Measurements from ENCODE around the gene CTNNA3. TPM values are rescaled to one million over a fixed set of nuclear protein-coding genes. Genes with fewer than 3 reads are reported as not detected.

Gene CTNNA3
- total RNA-seq, 1 donor from 2014 or later = 0.30 TPM

- Mint-ChIP-seq H3K4me3 (ENCODE audit: unreplicated experiment) (no peak overlapping the region), H3K27ac (ENCODE audit: unreplicated experiment) (no peak overlapping the region), H3K9me3 (ENCODE audit: unreplicated experiment) (peaks cover 5% of the 10 kb centered on the region), H3K27me3 (ENCODE audit: unreplicated experiment) (peaks cover 8% of the 10 kb centered on the region), H3K36me3 (ENCODE audit: unreplicated experiment) (no peaks in the 10 kb centered on the region), H3K4me1 (ENCODE audit: unreplicated experiment) (peaks cover 1% of the 10 kb centered on the region)
- DNase-seq (ENCODE audit: extremely low spot score, unreplicated experiment) = no peak
- TF ChIP-seq, protein P1, sequence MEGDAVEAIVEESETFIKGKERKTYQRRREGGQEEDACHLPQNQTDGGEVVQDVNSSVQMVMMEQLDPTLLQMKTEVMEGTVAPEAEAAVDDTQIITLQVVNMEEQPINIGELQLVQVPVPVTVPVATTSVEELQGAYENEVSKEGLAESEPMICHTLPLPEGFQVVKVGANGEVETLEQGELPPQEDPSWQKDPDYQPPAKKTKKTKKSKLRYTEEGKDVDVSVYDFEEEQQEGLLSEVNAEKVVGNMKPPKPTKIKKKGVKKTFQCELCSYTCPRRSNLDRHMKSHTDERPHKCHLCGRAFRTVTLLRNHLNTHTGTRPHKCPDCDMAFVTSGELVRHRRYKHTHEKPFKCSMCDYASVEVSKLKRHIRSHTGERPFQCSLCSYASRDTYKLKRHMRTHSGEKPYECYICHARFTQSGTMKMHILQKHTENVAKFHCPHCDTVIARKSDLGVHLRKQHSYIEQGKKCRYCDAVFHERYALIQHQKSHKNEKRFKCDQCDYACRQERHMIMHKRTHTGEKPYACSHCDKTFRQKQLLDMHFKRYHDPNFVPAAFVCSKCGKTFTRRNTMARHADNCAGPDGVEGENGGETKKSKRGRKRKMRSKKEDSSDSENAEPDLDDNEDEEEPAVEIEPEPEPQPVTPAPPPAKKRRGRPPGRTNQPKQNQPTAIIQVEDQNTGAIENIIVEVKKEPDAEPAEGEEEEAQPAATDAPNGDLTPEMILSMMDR (IDR thresholded peaks at IDR 0.05) = no peak
Observed at GRCh38 chr10:66466622-66467021, 1229.4 kb downstream of the CTNNA3 start.

- Mint-ChIP-seq H3K36me3 (ENCODE audit: unreplicated experiment) (no peaks in the 10 kb centered on the region), H3K4me3 (ENCODE audit: unreplicated experiment) (no peak overlapping the region), H3K27me3 (ENCODE audit: unreplicated experiment) (peaks cover 8% of the 10 kb centered on the region)
Observed at GRCh38 chr10:66463611-66464010, 1232.4 kb downstream of the CTNNA3 start.

DNA sequence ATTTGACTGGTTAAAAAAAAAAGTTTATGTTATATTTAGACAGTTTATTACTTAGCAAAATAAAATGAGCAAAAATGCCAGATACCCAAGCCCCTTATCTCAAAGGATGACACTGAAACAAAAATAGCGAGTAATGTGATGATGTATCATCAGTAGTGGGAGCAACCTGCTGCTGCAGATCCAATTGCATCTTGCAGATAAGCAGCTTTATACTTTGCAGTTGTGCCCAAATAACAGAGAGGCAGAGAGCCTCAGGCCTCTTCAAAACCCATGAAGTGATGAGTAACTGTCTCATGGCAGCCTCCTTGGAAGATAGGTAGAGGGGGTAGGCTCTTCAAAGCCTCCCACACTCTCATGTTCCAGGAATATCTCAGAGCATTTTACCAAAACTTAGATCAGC lies 1238.4 kb downstream of the CTNNA3 start:
- Mint-ChIP-seq H3K9me3 (ENCODE audit: unreplicated experiment) (no peaks in the 10 kb centered on the region), H3K4me1 (ENCODE audit: unreplicated experiment) (no peaks in the 10 kb centered on the region), H3K4me3 (ENCODE audit: unreplicated experiment) (no peak overlapping the region), H3K36me3 (ENCODE audit: unreplicated experiment) (no peaks in the 10 kb centered on the region), H3K27ac (ENCODE audit: unreplicated experiment) (no peak overlapping the region), H3K27me3 (ENCODE audit: unreplicated experiment) (no peaks in the 10 kb centered on the region)
- TF ChIP-seq, protein P1 (IDR thresholded peaks at IDR 0.05) = no peak
- no peak for DNase-seq (ENCODE audit: extremely low spot score, unreplicated experiment)

More at GRCh38 chr10:66463611-66464010, 1232.4 kb downstream of the CTNNA3 start:
- no peak for DNase-seq (ENCODE audit: extremely low spot score, unreplicated experiment)
- Mint-ChIP-seq H3K4me1 (ENCODE audit: unreplicated experiment) (no peaks in the 10 kb centered on the region), H3K27ac (ENCODE audit: unreplicated experiment) (no peak overlapping the region), H3K9me3 (ENCODE audit: unreplicated experiment) (peaks cover 5% of the 10 kb centered on the region)
- TF ChIP-seq, protein P1 (IDR thresholded peaks at IDR 0.05) = no peak

DNA sequence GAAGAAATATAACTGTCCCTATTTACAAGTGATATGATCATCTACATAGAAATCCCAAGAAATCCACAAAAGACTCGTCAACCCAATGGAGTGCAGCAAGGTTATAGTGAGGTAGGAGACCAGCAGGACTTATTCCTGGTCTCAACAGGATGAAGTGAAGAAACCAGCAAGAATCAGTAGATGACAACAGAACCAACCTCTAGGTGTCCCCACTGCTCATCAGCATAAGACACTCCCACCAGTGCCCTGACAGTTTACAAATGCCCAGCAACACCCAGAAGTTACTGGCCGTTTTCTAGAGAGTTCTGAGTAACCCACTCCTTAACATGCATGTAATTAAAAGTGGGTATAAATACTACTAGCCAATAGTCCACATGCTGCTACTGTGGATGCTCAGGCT lies 1240.7 kb downstream of the CTNNA3 start:
- no peaks in the 10 kb centered on the region for H3K9me3 Mint-ChIP-seq (ENCODE audit: unreplicated experiment)
- DNase-seq (ENCODE audit: extremely low spot score, unreplicated experiment) = no peak
- H3K27ac Mint-ChIP-seq (ENCODE audit: unreplicated experiment) = no peak overlapping the region
- no peaks in the 10 kb centered on the region for H3K36me3 Mint-ChIP-seq (ENCODE audit: unreplicated experiment)
- H3K4me3 Mint-ChIP-seq (ENCODE audit: unreplicated experiment) = no peak overlapping the region
- no peaks in the 10 kb centered on the region for H3K4me1 Mint-ChIP-seq (ENCODE audit: unreplicated experiment)
- H3K27me3 Mint-ChIP-seq (ENCODE audit: unreplicated experiment) = no peaks in the 10 kb centered on the region
- TF ChIP-seq, protein P1 (IDR thresholded peaks at IDR 0.05) = peak; percentile 23

GRCh38 chr10:66440568-66440967 lies 1255.4 kb downstream of the CTNNA3 start:
- Mint-ChIP-seq H3K9me3 (ENCODE audit: unreplicated experiment) (peaks cover 17% of the 10 kb centered on the region), H3K4me3 (ENCODE audit: unreplicated experiment) (no peak overlapping the region), H3K27me3 (ENCODE audit: unreplicated experiment) (peaks cover 2% of the 10 kb centered on the region), H3K36me3 (ENCODE audit: unreplicated experiment) (no peaks in the 10 kb centered on the region), H3K27ac (ENCODE audit: unreplicated experiment) (no peak overlapping the region), H3K4me1 (ENCODE audit: unreplicated experiment) (no peaks in the 10 kb centered on the region)
- no peak for DNase-seq (ENCODE audit: extremely low spot score, unreplicated experiment)
- TF ChIP-seq, protein P1 (IDR thresholded peaks at IDR 0.05) = no peak
